Ishikawa (cell line): Measurements from ENCODE around the gene NUP88.
A peak's percentile ranks its signal among the peaks of the same experiment; 100 is the strongest.

ENCODE experiments used
- CEBPB ChIP-seq: IDR thresholded peaks from 2 replicates; pipeline ENCODE4 v1.6.1; 2012
- CREB1 ChIP-seq: IDR thresholded peaks from 2 replicates; pipeline ENCODE4 v1.6.1; 2012; ENCODE audit warnings: low read depth
- EGR1 ChIP-seq: IDR thresholded peaks from 2 replicates; pipeline ENCODE4 v1.6.1; 2012
- EP300 ChIP-seq: IDR thresholded peaks from 2 replicates; pipeline ENCODE4 v1.6.1; 2012; ENCODE audit warnings: borderline replicate concordance
- FOXM1 ChIP-seq: IDR thresholded peaks from 2 replicates; pipeline ENCODE4 v1.6.1; 2012; ENCODE audit warnings: low read depth, borderline replicate concordance
- MAX ChIP-seq: IDR thresholded peaks from 2 replicates; pipeline ENCODE4 v1.6.1; 2012
- NFIC ChIP-seq: IDR thresholded peaks from 2 replicates; pipeline ENCODE4 v1.6.1; 2012
- RAD21 ChIP-seq: IDR thresholded peaks from 2 replicates; pipeline ENCODE4 v1.6.1; 2012; ENCODE audit warnings: low read depth
- REST ChIP-seq: IDR thresholded peaks from 2 replicates; pipeline ENCODE4 v1.6.1; 2012; ENCODE audit warnings: low read depth, mild to moderate bottlenecking
- TAF1 ChIP-seq: IDR thresholded peaks from 2 replicates; pipeline ENCODE4 v1.6.1; 2012; ENCODE audit warnings: low read depth, mild to moderate bottlenecking
- TCF12 ChIP-seq: IDR thresholded peaks from 2 replicates; pipeline ENCODE4 v1.6.1; 2012; ENCODE audit warnings: low read depth
- TEAD4 ChIP-seq: IDR thresholded peaks from 2 replicates; pipeline ENCODE4 v1.6.1; 2012
- USF1 ChIP-seq: IDR thresholded peaks from 2 replicates; pipeline ENCODE4 v1.6.1; 2012
- YY1 ChIP-seq: IDR thresholded peaks from 2 replicates; pipeline ENCODE4 v1.6.1; 2012; ENCODE audit warnings: low read depth
- ZBTB7A ChIP-seq: IDR thresholded peaks from 2 replicates; pipeline ENCODE4 v1.6.1; 2012; ENCODE audit warnings: low read depth

Gene NUP88

GRCh38 chr17:5424909-5425308 is 5.4 kb upstream of the NUP88 start:
- TF ChIP-seq TEAD4 (no peak), TCF12 (no peak), ZBTB7A (no peak), FOXM1 (no peak), EGR1 (no peak), CEBPB (no peak), CREB1 (no peak), RAD21 (no peak), USF1 (no peak), YY1 (no peak), MAX (no peak), NFIC (no peak), EP300 (no peak), TAF1 (no peak), REST (no peak)

GRCh38 chr17:5422505-5422904 is 3.0 kb upstream of the NUP88 start:
- TF ChIP-seq TEAD4 (no peak), MAX (no peak), CREB1 (no peak), REST (no peak), FOXM1 (no peak), TCF12 (no peak), NFIC (no peak), YY1 (no peak), RAD21 (no peak), CEBPB (no peak), ZBTB7A (no peak), USF1 (no peak), EGR1 (no peak), EP300 (no peak), TAF1 (no peak)

DNA sequence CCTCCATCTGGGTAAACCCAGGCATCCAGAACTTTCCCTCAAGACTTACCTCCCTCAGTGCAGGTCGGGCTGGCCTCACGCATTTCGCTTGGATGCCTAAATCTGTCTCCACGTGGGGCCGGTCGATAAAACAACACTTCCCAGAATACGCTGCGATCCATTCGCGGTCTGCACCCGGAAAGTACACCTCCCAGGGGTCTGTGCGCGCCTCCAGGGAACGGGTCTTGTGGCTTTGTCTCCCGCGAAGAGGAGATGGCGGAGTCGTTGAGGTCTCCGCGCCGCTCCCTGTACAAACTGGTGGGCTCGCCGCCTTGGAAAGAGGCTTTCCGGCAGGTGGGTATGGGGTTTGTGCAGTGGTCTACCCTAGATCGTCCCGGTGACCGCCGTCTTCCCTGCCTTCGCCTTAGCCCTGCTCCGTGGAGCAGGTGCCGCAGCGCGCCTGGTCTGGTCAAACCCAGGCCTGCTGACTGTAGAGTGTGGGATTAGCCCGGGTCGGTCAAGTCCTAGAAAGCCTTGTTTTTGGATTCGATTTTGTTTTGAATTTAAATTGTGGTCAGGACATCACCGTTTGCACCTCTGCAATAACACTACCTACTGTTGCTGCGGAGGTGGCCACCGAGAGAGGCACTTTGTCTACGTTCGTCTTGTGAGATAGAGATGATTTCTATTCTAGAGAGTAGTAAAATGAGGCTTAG is 644 bp upstream of the NUP88 start, which contains the start of gene RPAIN:
RPAIN (plus strand) TSS at position 224 of the 695 bp plus-strand sequence; CDS start at position 253, 29 bp downstream.
- TF ChIP-seq RAD21 = no peak
- TF ChIP-seq MAX = peak; percentile 98
- no peak for TF ChIP-seq NFIC
- peak; percentile 48; the same call in 1 of the 2 replicates for TF ChIP-seq USF1
- peak; percentile 34; the same call in 1 of the 2 replicates for TF ChIP-seq TCF12
- peak; percentile 86 for TF ChIP-seq YY1
- peak; percentile 64; the same call in 1 of the 2 replicates for TF ChIP-seq TAF1
- TF ChIP-seq EP300 = no peak

DNA sequence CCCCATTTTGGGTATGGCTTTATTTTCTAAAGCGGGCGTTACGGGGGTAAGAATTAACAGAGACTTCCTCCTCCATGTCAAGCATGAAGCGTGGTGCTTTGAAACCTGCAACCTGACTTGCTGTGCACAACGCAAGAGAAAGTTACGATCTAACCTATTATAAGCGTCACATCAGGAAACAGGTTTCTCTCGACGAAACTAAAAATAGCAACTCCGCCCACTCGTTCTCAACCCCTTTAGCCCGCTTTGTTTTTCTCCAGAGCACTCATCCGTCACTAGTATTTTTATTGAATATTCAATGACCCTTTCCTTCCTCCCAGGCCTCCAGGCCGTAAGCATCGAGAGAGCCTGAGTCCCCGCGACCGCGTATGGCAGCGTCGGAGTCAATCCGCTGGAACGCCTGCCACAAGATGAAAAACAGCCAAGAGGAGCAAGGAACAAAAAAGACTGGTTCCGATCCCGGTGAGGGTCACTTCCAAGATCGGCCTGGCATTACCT is 555 bp downstream of the NUP88 start:
- no peak for TF ChIP-seq FOXM1
- no peak for TF ChIP-seq ZBTB7A
- peak; percentile 76; the same call in 1 of the 2 replicates for TF ChIP-seq EGR1
- no peak for TF ChIP-seq CEBPB
- no peak for TF ChIP-seq RAD21

DNA sequence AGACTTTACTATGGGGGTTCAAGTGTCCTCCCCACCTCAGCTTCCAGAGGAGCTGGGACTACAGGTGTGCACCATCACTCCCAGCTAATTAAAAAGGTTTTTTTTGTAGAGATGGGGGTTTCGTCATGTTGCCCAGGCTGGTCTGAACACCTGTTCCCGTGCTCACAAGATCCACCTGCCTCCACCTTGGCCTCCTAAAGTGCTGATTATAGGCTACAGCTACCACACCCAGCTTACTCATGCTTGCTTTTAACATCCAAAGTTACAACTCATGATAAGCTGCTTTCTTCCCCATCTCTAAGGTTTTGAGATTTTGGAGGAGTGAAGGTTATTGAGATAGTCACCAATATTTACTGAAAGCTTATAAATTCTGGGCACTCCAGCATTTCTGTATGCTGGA is 2.6 kb downstream of the NUP88 start:
- TF ChIP-seq TCF12 = no peak
- TF ChIP-seq TAF1 = no peak
- TF ChIP-seq CREB1 = no peak

DNA sequence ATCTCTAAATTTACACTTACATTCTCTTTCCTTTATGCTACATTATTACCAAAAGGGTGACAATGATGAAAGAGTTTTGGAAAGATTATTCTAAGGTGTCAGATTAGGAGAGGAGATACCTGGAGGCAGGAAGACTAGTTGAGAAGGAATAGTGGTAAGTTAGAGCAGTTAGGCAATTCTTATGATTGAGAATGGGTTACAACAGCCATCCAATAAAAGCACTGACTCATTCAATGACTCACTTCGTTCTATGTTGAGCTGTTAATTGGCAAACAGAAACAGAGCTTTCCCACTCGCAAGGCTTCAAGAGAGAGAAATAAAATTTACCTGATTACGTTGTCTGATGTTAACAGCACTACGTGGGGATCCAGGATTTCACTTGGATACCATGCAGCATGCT is 5.8 kb downstream of the NUP88 start:
- TF ChIP-seq EGR1 (no peak), TAF1 (no peak)
